Astrocyte (in vitro differentiated cells and primary cell): Measurements from ENCODE around the gene NTRK3. TPM values are rescaled to one million over a fixed set of nuclear protein-coding genes. Genes with fewer than 3 reads are reported as not detected.

Experiments
- DNase-seq: peaks from one replicate; pipeline ENCODE4 v3.0.0-alpha.2; 2010; ENCODE audit warnings: low read depth
- FAIRE-seq: peaks from 2 replicates; lab custom pipeline; 2011; peaks lifted over from hg19 to GRCh38; lab: Jason Lieb, UNC
- H2AFZ ChIP-seq: 2 replicates; pipeline ENCODE4 v1.6.0; 2012; ENCODE audit warnings: low read depth, low read length, inconsistent platforms
- H3K27ac ChIP-seq: 2 replicates; pipeline ENCODE4 v1.5.1; 2011; ENCODE audit warnings: low read depth, low read length, inconsistent platforms
- H3K27me3 ChIP-seq: 2 replicates; pipeline ENCODE4 v1.6.0; 2011; ENCODE audit warnings: low read length, inconsistent platforms; ENCODE audit not compliant: insufficient read depth
- H3K36me3 ChIP-seq: 2 replicates; pipeline ENCODE4 v1.5.1; 2011; ENCODE audit warnings: low read length, inconsistent platforms; ENCODE audit not compliant: insufficient read depth
- H3K4me1 ChIP-seq: 2 replicates; pipeline ENCODE4 v1.5.1; 2011; ENCODE audit warnings: low read length, inconsistent platforms; ENCODE audit not compliant: insufficient read depth
- H3K4me2 ChIP-seq: 2 replicates; pipeline ENCODE4 v1.6.0; 2012; ENCODE audit warnings: low read length, inconsistent platforms
- H3K4me3 ChIP-seq: 2 replicates; pipeline ENCODE4 v1.5.1; 2011; ENCODE audit warnings: low read depth, mild to moderate bottlenecking, low read length, inconsistent platforms; ENCODE audit not compliant: insufficient read depth
- H3K79me2 ChIP-seq: 2 replicates; pipeline ENCODE4 v1.6.0; 2012; ENCODE audit warnings: mild to moderate bottlenecking, low read length, inconsistent platforms; ENCODE audit not compliant: insufficient read depth
- H3K9ac ChIP-seq: 2 replicates; pipeline ENCODE4 v1.6.0; 2012; ENCODE audit warnings: mild to moderate bottlenecking, low read length, inconsistent platforms
- H3K9me3 ChIP-seq: 2 replicates; pipeline ENCODE4 v1.5.1; 2012; ENCODE audit warnings: low read depth, mild to moderate bottlenecking, low read length, inconsistent platforms; ENCODE audit not compliant: insufficient read depth
- H4K20me1 ChIP-seq: 2 replicates; pipeline ENCODE4 v1.6.0; 2012; ENCODE audit warnings: low read length, inconsistent platforms; ENCODE audit not compliant: insufficient read depth
- H3K27ac Mint-ChIP-seq: one replicate; pipeline ENCODE4 v1.8.0; 2021; ENCODE audit warnings: mild to moderate bottlenecking, mixed read lengths; ENCODE audit not compliant: unreplicated experiment
- H3K27me3 Mint-ChIP-seq: one replicate; pipeline ENCODE4 v1.8.0; 2021; ENCODE audit warnings: low read depth, mixed read lengths; ENCODE audit not compliant: unreplicated experiment
- H3K36me3 Mint-ChIP-seq: one replicate; pipeline ENCODE4 v1.8.0; 2021; ENCODE audit warnings: low read depth, mixed read lengths; ENCODE audit not compliant: unreplicated experiment
- H3K4me1 Mint-ChIP-seq: one replicate; pipeline ENCODE4 v1.8.0; 2021; ENCODE audit warnings: low read depth, mixed read lengths; ENCODE audit not compliant: unreplicated experiment
- H3K4me3 Mint-ChIP-seq: one replicate; pipeline ENCODE4 v1.8.0; 2021; ENCODE audit warnings: mild to moderate bottlenecking, moderate library complexity, mixed read lengths; ENCODE audit not compliant: unreplicated experiment
- H3K9me3 Mint-ChIP-seq: one replicate; pipeline ENCODE4 v1.8.0; 2021; ENCODE audit warnings: mild to moderate bottlenecking, mixed read lengths; ENCODE audit not compliant: unreplicated experiment
- CTCF ChIP-seq: IDR thresholded peaks from 2 replicates; pipeline ENCODE4 v1.5.1; 2011; ENCODE audit warnings: low read depth, mild to moderate bottlenecking, inconsistent platforms, low read length, moderate library complexity; ENCODE audit not compliant: insufficient read depth
- EZH2 ChIP-seq: IDR thresholded peaks from 2 replicates; pipeline ENCODE4 v1.6.1; 2012; ENCODE audit warnings: mild to moderate bottlenecking, low read length, inconsistent platforms; ENCODE audit not compliant: insufficient read depth
- total RNA-seq: library from RNA; stranded (reverse); gene quantifications from 2 replicates; pipeline ENCODE4 v1.2.1, GENCODE V29; 2021

NTRK3 gene
- total RNA-seq, 1 donor from 2014 or later, result 12.9 TPM

- Histone ChIP-seq H3K9me3 (no peaks in the 10 kb centered on the region), H3K79me2 (peaks cover 24% of the 10 kb centered on the region), H4K20me1 (peaks cover 21% of the 10 kb centered on the region), H3K4me3 (peak overlapping the region; percentile 64), H3K27me3 (peaks cover 24% of the 10 kb centered on the region), H3K27ac (no peak overlapping the region), H2AFZ (peak overlapping the region; percentile 80), H3K36me3 (no peaks in the 10 kb centered on the region), H3K9ac (peak overlapping the region; percentile 58), H3K4me1 (no peaks in the 10 kb centered on the region), H3K4me2 (peak overlapping the region; percentile 95)
- H3K4me3 Mint-ChIP-seq, result peak overlapping the region; percentile 96
- no peak for FAIRE-seq
- peaks cover 46% of the 10 kb centered on the region for H3K27me3 Mint-ChIP-seq
- DNase-seq, result no peak
- peaks cover 3% of the 10 kb centered on the region for H3K36me3 Mint-ChIP-seq
- H3K4me1 Mint-ChIP-seq, result peaks cover 2% of the 10 kb centered on the region
- peak overlapping the region; percentile 81 for H3K27ac Mint-ChIP-seq
- TF ChIP-seq CTCF (no peak), EZH2 (peak; percentile 65)
- H3K9me3 Mint-ChIP-seq, result no peaks in the 10 kb centered on the region
Measured at GRCh38 chr15:88257311-88258092, 963 bp upstream of the NTRK3 start.

- H3K27ac Mint-ChIP-seq, result no peak overlapping the region
- peaks cover 21% of the 10 kb centered on the region for H4K20me1 ChIP-seq
- no peaks in the 10 kb centered on the region for H3K9me3 ChIP-seq
- DNase-seq (peak; percentile 66), FAIRE-seq (no peak)
- H3K36me3 ChIP-seq, result no peaks in the 10 kb centered on the region
- TF ChIP-seq CTCF, result no peak
- peak; percentile 53 for TF ChIP-seq EZH2
- H2AFZ ChIP-seq, result peak overlapping the region; percentile 80
- H3K27ac ChIP-seq, result no peak overlapping the region
- peak overlapping the region; percentile 86 for H3K4me3 Mint-ChIP-seq
- H3K4me2 ChIP-seq, result peak overlapping the region; percentile 100
- no peaks in the 10 kb centered on the region for H3K4me1 ChIP-seq
- peaks cover 8% of the 10 kb centered on the region for H3K36me3 Mint-ChIP-seq
- H3K4me3 ChIP-seq, result peak overlapping the region; percentile 68
- H3K4me1 Mint-ChIP-seq, result peaks cover 2% of the 10 kb centered on the region
- peaks cover 55% of the 10 kb centered on the region for H3K27me3 Mint-ChIP-seq
- H3K9ac ChIP-seq, result peak overlapping the region; percentile 56
- H3K9me3 Mint-ChIP-seq, result peaks cover 2% of the 10 kb centered on the region
- H3K79me2 ChIP-seq, result peaks cover 26% of the 10 kb centered on the region
- peaks cover 24% of the 10 kb centered on the region for H3K27me3 ChIP-seq
Measured at GRCh38 chr15:88255484-88256278, 858 bp downstream of the NTRK3 start.
